ENCODE data around the gene VPS29. TPM values are rescaled to one million over a fixed set of nuclear protein-coding genes. Genes with fewer than 3 reads are reported as not detected.
"Not testable (repeated sequence)": the region's sequence is repeated elsewhere in the genome, so short reads cannot be mapped to it uniquely, and the experiment has no call there.

Gene VPS29
- total and polyA plus RNA-seq, 4 experiments from 2014 or later = 117 to 237 (median 143) TPM

- Histone ChIP-seq H3K27ac (ENCODE audit: low read depth, low read length) (no peak overlapping the region), H3K4me3 (ENCODE audit: low read length in 2 of 2) (no peak overlapping the region), H3K27me3 (ENCODE audit: insufficient read depth, low read length) (no peaks in the 10 kb centered on the region), H3K4me1 (ENCODE audit: insufficient read depth, low read length) (no peaks in the 10 kb centered on the region), H3K36me3 (ENCODE audit: insufficient read depth, low read length) (peaks cover 4% of the 10 kb centered on the region), H3K9me3 (ENCODE audit: control insufficient read depth in 1 of 2, low read length in 2 of 2) (no peaks in the 10 kb centered on the region)
- Mint-ChIP-seq H3K36me3 (peaks cover 30 to 40% of the 10 kb centered on the region in 2 donors), H3K4me1 (peaks cover 1 to 6% (median 3%) of the 10 kb centered on the region in 4 donors), H3K27ac (peak overlapping the region in 1 of 7 donors; percentile 18), H3K9me3 (peaks cover 0 to 2% (median 0%) of the 10 kb centered on the region in 8 donors), H3K4me3 (no peak overlapping the region), H3K27me3 (no peaks in the 10 kb centered on the region)
- DNase-seq = no peak
- intact Hi-C loops (cut with micrococcal nuclease) = no loop called here
- POLR2A ChIA-PET (ENCODE audit: partially characterized antibody) = interaction anchor here (1.1 kb wide), 1 partner anchor 28 kb away, joined by 4 read pairs; the partner anchor contains the start of gene RAD9B
- CTCF ChIA-PET (ENCODE audit: partially characterized antibody) = no interaction called here
Observed at GRCh38 chr12:110530511-110530910, 28.6 kb upstream of the VPS29 start.

- Histone ChIP-seq H3K36me3 (ENCODE audit: insufficient read depth, low read length) (no peaks in the 10 kb centered on the region), H3K27me3 (ENCODE audit: insufficient read depth, low read length) (no peaks in the 10 kb centered on the region), H3K4me1 (ENCODE audit: insufficient read depth, low read length) (no peaks in the 10 kb centered on the region), H3K4me3 (ENCODE audit: low read length in 2 of 2) (no peak overlapping the region), H3K9me3 (ENCODE audit: control insufficient read depth in 1 of 2, low read length in 2 of 2) (no peaks in the 10 kb centered on the region), H3K27ac (ENCODE audit: low read depth, low read length) (no peak overlapping the region)
- ChIA-PET POLR2A (ENCODE audit: partially characterized antibody) (interaction anchor here (0.6 to 0.7 kb wide), 2 partner anchors 60 to 63 kb away, joined by 3 to 4 read pairs; partner anchors contain the start of genes FAM216A and GPN3), CTCF (ENCODE audit: partially characterized antibody) (interaction anchor here (0.7 to 4.3 kb wide), 3 partner anchors 9 to 73 kb away, joined by 3 to 27 read pairs (median 3); no protein-coding TSS in a partner anchor)
- no peak for DNase-seq
- Mint-ChIP-seq H3K4me1 (peaks cover 0 to 6% (median 3%) of the 10 kb centered on the region in 4 donors), H3K4me3 (no peak overlapping the region), H3K27ac (peak overlapping the region in 3 of 7 donors; percentile 7 to 49 (median 19)), H3K9me3 (no peaks in the 10 kb centered on the region), H3K27me3 (no peaks in the 10 kb centered on the region), H3K36me3 (peaks cover 24 to 29% of the 10 kb centered on the region in 2 donors)
- intact Hi-C loops (cut with micrococcal nuclease) = no loop called here
Observed at GRCh38 chr12:110528277-110528839, 26.4 kb upstream of the VPS29 start.

GRCh38 chr12:110520876-110521712 lies 19.2 kb upstream of the VPS29 start:
- H3K9me3 Mint-ChIP-seq; intact Hi-C loops (cut with micrococcal nuclease); H3K4me1 Mint-ChIP-seq; H3K27ac ChIP-seq (ENCODE audit: low read depth, low read length); H3K27me3 Mint-ChIP-seq; H3K27me3 ChIP-seq (ENCODE audit: insufficient read depth, low read length); H3K9me3 ChIP-seq (ENCODE audit: control insufficient read depth in 1 of 2, low read length in 2 of 2); H3K36me3 Mint-ChIP-seq; H3K4me3 ChIP-seq (ENCODE audit: low read length in 2 of 2); H3K36me3 ChIP-seq (ENCODE audit: insufficient read depth, low read length): not testable (repeated sequence)
- POLR2A ChIA-PET (ENCODE audit: partially characterized antibody) = interaction anchor here (0.6 kb wide), 1 partner anchor 883 kb away, joined by 3 read pairs; no protein-coding TSS in a partner anchor
- CTCF ChIA-PET (ENCODE audit: partially characterized antibody) = interaction anchor here (1.5 kb wide), 1 partner anchor 79 kb away, joined by 13 read pairs; no protein-coding TSS in a partner anchor
- Mint-ChIP-seq H3K27ac (peak overlapping the region in 3 of 7 donors; percentile 43 to 64 (median 56)), H3K4me3 (peak overlapping the region in 2 of 8 donors; percentile 39 to 57)
- DNase-seq = peak in 3 of 5 donors; percentile 9 to 27 (median 11)
- peaks cover 13% of the 10 kb centered on the region for H3K4me1 ChIP-seq (ENCODE audit: insufficient read depth, low read length)

- CTCF ChIA-PET (ENCODE audit: partially characterized antibody); H3K36me3 ChIP-seq (ENCODE audit: insufficient read depth, low read length); H3K27ac ChIP-seq (ENCODE audit: low read depth, low read length); H3K4me1 Mint-ChIP-seq; H3K9me3 ChIP-seq (ENCODE audit: control insufficient read depth in 1 of 2, low read length in 2 of 2); DNase-seq; H3K4me3 Mint-ChIP-seq; H3K36me3 Mint-ChIP-seq; H3K27ac Mint-ChIP-seq; H3K9me3 Mint-ChIP-seq; POLR2A ChIA-PET (ENCODE audit: partially characterized antibody); H3K27me3 Mint-ChIP-seq; H3K27me3 ChIP-seq (ENCODE audit: insufficient read depth, low read length); H3K4me3 ChIP-seq (ENCODE audit: low read length in 2 of 2); intact Hi-C loops (cut with micrococcal nuclease): not testable (repeated sequence)
- H3K4me1 ChIP-seq (ENCODE audit: insufficient read depth, low read length) = peaks cover 13% of the 10 kb centered on the region
Observed at GRCh38 chr12:110518014-110518413, 16.1 kb upstream of the VPS29 start.

GRCh38 chr12:110516995-110517394 lies 15.1 kb upstream of the VPS29 start:
- ChIA-PET CTCF (ENCODE audit: partially characterized antibody) (interaction anchor here (0.7 to 8.1 kb wide), 3 partner anchors 9 to 85 kb away, joined by 3 to 157 read pairs (median 3); no protein-coding TSS in a partner anchor), POLR2A (ENCODE audit: partially characterized antibody) (no interaction called here)
- intact Hi-C loops (cut with micrococcal nuclease) = no loop called here

GRCh38 chr12:110514363-110514762 lies 12.5 kb upstream of the VPS29 start:
- intact Hi-C loops (cut with micrococcal nuclease) = no loop called here
- ChIA-PET CTCF (ENCODE audit: partially characterized antibody) (interaction anchor here (0.9 to 8.1 kb wide), 5 partner anchors 11 to 88 kb away, joined by 3 to 157 read pairs (median 6); partner anchors contain the start of genes ARPC3, FAM216A and GPN3), POLR2A (ENCODE audit: partially characterized antibody) (no interaction called here)
- H3K9me3 ChIP-seq (ENCODE audit: control insufficient read depth in 1 of 2, low read length in 2 of 2) = no peaks in the 10 kb centered on the region
- H3K27me3 ChIP-seq (ENCODE audit: insufficient read depth, low read length) = no peaks in the 10 kb centered on the region
- no peak for DNase-seq
- no peaks in the 10 kb centered on the region for H3K9me3 Mint-ChIP-seq
- H3K4me3 ChIP-seq (ENCODE audit: low read length in 2 of 2) = no peak overlapping the region
- H3K4me1 Mint-ChIP-seq = peaks cover 0 to 1% (median 0%) of the 10 kb centered on the region in 4 donors
- no peaks in the 10 kb centered on the region for H3K4me1 ChIP-seq (ENCODE audit: insufficient read depth, low read length)
- H3K36me3 ChIP-seq (ENCODE audit: insufficient read depth, low read length) = no peaks in the 10 kb centered on the region
- H3K27ac Mint-ChIP-seq = no peak overlapping the region
- no peaks in the 10 kb centered on the region for H3K36me3 Mint-ChIP-seq
- no peaks in the 10 kb centered on the region for H3K27me3 Mint-ChIP-seq
- H3K27ac ChIP-seq (ENCODE audit: low read depth, low read length) = no peak overlapping the region
- H3K4me3 Mint-ChIP-seq = no peak overlapping the region

More at GRCh38 chr12:110516995-110517394, 15.1 kb upstream of the VPS29 start:
- Mint-ChIP-seq H3K4me3 (no peak overlapping the region), H3K27me3 (no peaks in the 10 kb centered on the region), H3K4me1 (peaks cover 3 to 5% (median 5%) of the 10 kb centered on the region in 4 donors), H3K36me3 (no peaks in the 10 kb centered on the region), H3K9me3 (no peaks in the 10 kb centered on the region), H3K27ac (no peak overlapping the region)
- Histone ChIP-seq H3K27me3 (ENCODE audit: insufficient read depth, low read length) (no peaks in the 10 kb centered on the region), H3K36me3 (ENCODE audit: insufficient read depth, low read length) (no peaks in the 10 kb centered on the region), H3K4me1 (ENCODE audit: insufficient read depth, low read length) (peaks cover 9% of the 10 kb centered on the region), H3K4me3 (ENCODE audit: low read length in 2 of 2) (no peak overlapping the region), H3K9me3 (ENCODE audit: control insufficient read depth in 1 of 2, low read length in 2 of 2) (no peaks in the 10 kb centered on the region), H3K27ac (ENCODE audit: low read depth, low read length) (no peak overlapping the region)
- no peak for DNase-seq

GRCh38 chr12:110513842-110514241 lies 11.9 kb upstream of the VPS29 start:
- intact Hi-C loops (cut with micrococcal nuclease) = loop anchor here (2.0 kb wide), 1 partner anchor 45 kb away; the partner anchor contains the start of genes FAM216A and GPN3
- Histone ChIP-seq H3K27ac (ENCODE audit: low read depth, low read length) (no peak overlapping the region), H3K9me3 (ENCODE audit: control insufficient read depth in 1 of 2, low read length in 2 of 2) (no peaks in the 10 kb centered on the region), H3K4me1 (ENCODE audit: insufficient read depth, low read length) (no peaks in the 10 kb centered on the region), H3K36me3 (ENCODE audit: insufficient read depth, low read length) (no peaks in the 10 kb centered on the region), H3K4me3 (ENCODE audit: low read length in 2 of 2) (no peak overlapping the region), H3K27me3 (ENCODE audit: insufficient read depth, low read length) (no peaks in the 10 kb centered on the region)
- H3K27ac Mint-ChIP-seq = no peak overlapping the region
- POLR2A ChIA-PET (ENCODE audit: partially characterized antibody) = interaction anchor here (1.0 to 1.5 kb wide), 5 partner anchors 10 to 86 kb away, joined by 3 to 7 read pairs (median 4); partner anchors contain the start of genes FAM216A, GPN3, RAD9B and VPS29
- CTCF ChIA-PET (ENCODE audit: partially characterized antibody) = interaction anchor here (0.9 to 8.1 kb wide), 14 partner anchors 10 to 314 kb away, joined by 3 to 157 read pairs (median 4); partner anchors contain the start of genes ARPC3, FAM216A and GPN3
- no peaks in the 10 kb centered on the region for H3K27me3 Mint-ChIP-seq
- no peak overlapping the region for H3K4me3 Mint-ChIP-seq
- H3K9me3 Mint-ChIP-seq = no peaks in the 10 kb centered on the region
- H3K36me3 Mint-ChIP-seq = no peaks in the 10 kb centered on the region
- peaks cover 0 to 1% (median 0%) of the 10 kb centered on the region in 4 donors for H3K4me1 Mint-ChIP-seq
- DNase-seq = no peak

All from CD4-positive, alpha-beta memory T cell (primary cell).